Measurements from ENCODE around the gene ZNF91.
"Not testable (repeated sequence)": the region's sequence is repeated elsewhere in the genome, so short reads cannot be mapped to it uniquely, and the experiment has no call there.

The ZNF91 gene

DNA sequence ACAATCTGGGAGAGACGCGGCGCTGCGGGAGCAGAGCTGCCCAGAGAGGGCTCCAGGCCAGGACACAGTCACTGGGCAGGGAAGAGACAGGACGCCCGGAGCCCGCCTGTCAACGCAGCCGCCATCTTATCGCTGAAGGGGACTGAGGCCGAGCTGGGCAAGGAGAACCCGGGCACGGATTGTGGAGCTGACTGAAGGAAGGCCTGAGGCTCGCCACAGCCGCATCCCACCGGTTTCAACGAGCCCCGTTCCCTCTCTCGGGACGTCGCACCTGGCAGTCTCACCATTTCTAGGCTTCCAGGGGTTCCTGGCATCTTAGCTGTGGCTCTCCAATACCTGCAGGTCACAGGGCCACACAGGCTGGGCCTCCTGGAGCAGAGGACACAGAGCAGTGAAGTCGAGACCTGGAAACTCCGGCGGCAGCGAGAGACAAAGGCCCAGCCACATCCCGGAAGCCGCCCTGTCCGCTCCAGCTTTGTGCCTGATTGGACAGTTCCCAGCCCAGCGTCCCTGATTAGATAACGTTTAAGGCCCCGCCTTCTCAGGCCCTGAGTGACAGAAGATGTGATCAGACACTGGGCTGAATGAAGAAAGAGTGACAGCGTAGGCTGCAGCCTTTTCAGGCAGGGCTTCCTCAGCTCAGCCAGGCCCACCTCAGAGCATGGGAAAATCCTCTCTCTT lies at the start of gene ZNF91:
Gene ZNF91 (minus strand): TSS at position 431 of the 681 bp plus-strand sequence. CDS start 117 bp downstream, at position 314.
- peak; percentile 99 for DNase-seq (ENCODE audit: low spot score)

DNA sequence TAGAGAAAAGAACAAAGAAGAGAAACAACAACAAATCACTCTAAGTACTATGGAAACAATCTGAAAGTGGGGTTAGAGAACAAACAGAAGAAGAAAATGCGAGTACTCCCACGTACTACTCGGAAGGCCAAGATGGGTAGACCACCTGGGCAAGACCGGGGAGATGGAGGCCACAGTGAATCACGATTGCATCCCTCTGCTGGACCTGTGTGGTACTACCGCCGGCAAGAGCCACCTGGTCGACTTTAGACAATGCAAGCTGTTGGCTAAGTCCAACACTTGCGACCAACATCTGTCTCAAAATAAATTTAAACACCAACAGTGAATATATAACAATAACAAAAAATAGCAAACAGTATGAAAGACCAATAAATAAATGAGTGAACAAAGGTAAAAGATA lies 45.5 kb upstream of the ZNF91 start:
- DNase-seq (ENCODE audit: low spot score), result no peak

DNA sequence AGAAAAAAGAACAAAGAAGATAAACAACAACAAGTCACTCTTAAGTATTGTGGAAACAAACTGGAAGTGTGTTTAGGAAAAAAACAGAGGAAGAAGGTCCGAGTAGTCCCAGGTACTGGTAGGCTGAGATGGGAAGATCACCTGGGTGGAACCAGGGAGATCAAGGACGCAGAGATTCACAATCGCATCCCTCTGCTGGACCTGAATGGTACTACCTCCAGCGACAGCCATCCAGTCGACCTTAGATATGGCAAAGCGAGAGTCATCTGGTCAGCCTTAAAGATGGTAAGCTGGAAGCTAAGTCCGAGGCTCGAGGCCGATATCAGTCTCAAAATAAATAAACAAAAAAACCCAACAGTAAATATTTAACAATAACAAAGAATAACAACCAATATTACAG lies 44.9 kb upstream of the ZNF91 start:
- no peak for DNase-seq (ENCODE audit: low spot score)

DNA sequence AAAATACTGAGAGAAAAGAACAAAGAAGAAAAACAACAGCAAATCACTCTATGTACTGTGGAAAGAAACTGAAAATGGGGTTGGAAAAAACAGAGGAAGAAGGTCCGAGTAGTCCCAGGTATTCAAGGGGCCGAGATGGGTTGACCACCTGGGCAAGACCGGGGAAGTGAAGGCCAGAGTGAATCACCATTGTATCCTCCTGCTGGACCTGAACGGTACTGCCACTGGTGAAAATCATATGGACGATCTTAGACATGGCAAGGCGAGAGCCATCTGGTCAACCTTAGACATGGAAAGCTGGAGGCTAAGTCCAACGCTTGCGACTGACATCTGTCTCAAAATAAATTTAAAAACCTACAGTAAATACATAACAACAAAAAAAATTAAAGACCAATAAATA lies 44.4 kb upstream of the ZNF91 start:
- no peak for DNase-seq (ENCODE audit: low spot score)

DNA sequence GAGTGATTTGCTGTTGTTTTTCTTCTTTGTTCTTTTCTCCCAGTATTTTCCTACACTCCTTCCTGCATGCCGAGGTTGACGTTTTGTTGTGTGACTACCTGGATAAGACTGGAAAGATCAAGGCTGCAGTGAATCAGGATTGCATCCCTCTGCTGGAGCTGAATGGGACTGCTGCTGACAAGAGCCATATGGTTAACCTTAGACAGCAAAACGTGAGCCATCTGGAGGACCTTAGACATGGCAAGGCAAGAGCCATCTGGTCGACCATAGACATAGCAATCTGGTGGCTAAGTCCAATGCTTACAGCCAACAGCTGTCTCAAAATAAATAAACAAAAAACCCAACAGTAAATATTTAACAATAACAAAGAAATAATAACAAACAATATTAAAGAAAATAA lies 42.6 kb upstream of the ZNF91 start:
- DNase-seq (ENCODE audit: low spot score), result no peak

DNA sequence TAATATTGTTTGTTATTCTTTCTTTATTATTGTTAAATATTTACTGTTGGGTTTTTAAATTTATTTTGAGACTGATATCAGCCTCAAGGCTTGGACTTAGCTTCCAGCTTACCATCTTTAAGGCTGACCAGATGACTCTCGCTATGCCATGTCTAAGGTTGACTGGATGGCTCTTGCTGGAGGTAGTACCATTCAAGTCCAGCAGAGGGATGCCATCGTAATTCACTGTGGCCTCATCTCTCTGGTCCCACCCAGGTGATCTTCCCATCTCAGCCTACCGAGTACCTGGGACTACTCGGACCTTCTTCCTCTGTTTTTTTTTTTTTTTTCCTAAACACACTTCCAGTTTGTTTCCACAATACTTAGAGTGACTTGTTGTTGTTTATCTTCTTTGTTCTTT lies 41.7 kb upstream of the ZNF91 start:
- DNase-seq (ENCODE audit: low spot score), result no peak

DNA sequence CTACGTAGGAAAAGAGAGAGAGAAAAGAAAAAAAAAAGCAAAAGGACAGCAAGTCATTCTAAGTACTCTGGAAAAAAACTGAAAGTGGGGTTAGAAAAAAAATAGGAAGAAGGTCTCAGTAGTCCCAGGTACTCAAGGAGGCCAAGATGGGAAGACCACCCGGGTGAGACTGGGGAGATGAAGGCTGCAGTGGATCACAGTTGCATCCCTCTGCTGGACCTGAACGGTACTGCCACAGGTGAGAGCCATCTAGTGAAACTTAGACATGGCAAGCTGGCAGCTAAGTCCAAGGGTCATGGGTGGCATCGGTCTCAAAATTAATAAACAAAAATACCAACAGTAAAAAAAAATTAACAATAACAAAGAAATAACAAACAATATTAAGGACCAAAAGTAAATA lies 41.0 kb upstream of the ZNF91 start:
- no peak for DNase-seq (ENCODE audit: low spot score)

DNA sequence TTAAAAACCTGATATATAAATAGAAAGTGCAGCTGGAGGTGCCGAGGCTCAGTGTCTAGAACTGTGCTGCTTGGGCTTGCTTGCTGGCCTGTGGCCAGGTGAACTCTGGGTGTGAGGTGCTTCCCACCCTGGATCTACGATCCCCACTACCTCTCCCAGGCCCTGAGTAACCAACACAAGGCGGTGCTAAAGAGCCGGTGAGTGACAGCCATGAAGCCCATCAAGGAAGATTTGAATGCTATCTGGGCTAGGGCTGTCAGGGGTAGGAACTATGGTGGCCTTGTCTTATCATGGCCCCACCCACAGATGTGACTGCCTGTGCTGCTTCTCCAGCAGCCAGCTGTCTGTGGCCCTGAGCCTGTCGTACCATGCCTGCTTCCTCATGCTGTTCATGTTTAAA lies 25.6 kb upstream of the ZNF91 start:
- no peak for DNase-seq (ENCODE audit: low spot score)

DNA sequence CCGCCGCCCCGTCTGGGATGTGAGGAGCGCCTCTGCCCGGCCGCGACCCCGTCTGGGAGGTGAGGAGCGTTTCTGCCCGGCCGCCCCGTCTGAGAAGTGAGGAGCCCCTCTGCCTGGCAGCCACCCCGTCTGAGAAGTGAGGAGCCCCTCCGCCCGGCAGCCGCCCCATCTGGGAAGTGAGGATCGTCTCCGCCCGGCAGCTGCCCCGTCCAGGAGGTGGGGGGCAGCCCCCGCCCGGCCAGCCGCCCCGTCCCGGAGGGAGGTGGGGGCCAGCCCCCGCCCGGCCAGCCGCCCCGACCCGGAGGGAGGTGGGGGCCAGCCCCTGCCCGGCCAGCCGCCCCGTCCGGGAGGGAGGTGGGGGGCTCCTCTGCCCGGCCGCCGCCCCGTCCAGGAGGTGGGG lies 24.0 kb upstream of the ZNF91 start:
- DNase-seq (ENCODE audit: low spot score), result not testable (repeated sequence)

DNA sequence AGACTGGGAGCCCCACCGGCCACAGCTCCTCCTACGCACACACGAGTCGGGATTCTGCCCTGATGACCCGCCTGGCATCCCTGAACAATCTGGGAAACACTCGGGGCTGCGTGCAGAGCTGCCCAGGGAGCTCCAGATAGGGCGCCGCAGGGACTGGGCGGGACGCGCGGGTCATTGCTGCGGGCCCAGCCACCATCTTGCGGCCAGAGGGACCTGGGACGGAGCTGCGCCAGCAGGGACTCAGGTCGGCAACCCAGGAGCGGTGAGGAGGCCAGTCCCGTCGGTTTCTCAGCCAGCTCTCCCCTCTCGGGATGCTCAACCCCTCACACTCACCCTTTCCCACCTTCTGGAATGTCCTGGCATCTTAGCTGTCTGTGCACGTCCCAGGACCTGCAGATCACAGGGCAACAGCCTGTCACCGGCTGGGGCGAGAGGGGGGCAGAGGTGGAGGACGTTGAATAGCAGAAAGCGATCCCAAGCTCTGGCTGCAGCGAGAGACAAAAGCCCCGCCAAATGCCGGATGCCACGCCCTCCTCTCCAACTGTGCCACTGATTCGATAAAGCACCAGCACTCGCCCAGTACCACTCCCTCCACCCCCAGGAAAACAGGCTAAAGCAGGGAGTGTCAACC lies 20.4 kb upstream of the ZNF91 start:
- DNase-seq (ENCODE audit: low spot score), result no peak

DNA sequence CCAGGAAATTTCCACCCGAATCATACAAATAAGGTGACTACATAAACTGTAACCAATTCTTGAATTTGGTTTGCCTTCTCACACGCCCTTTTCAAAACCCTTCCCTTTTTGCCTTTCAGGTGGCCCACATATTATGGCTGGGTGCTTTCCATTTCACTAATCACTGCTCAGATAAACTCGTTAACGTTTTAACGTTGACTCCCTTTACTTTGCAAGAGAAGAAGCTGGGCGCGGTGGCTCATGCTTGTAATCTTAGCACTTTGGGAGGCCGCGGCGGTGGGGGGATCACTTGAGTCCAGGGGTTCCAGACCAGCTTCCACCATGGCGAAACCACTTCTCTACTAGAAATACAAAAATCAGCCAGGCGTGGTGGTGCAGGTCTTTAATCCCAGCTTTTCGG lies 19.8 kb upstream of the ZNF91 start:
- no peak for DNase-seq (ENCODE audit: low spot score)

DNA sequence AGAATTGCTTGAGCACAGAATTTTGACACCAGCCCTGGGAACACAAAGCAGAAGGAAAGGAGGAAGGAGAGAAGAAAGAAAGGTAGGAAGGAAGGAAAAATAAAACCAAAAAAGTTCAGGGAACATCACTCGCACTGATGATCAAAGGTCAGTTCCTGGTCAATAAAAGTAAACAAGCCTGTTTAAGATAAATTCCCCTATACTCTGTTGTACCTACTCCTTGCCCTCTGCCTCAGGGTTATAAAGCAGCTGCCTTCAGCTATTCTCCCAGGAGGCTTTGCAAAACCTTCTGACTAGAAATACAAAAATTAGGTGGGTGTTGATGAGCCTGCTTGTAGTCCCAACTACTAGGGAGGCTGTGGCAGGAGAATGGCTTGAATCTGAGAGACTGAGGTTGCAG lies 14.9 kb upstream of the ZNF91 start:
- no peak for DNase-seq (ENCODE audit: low spot score)

DNA sequence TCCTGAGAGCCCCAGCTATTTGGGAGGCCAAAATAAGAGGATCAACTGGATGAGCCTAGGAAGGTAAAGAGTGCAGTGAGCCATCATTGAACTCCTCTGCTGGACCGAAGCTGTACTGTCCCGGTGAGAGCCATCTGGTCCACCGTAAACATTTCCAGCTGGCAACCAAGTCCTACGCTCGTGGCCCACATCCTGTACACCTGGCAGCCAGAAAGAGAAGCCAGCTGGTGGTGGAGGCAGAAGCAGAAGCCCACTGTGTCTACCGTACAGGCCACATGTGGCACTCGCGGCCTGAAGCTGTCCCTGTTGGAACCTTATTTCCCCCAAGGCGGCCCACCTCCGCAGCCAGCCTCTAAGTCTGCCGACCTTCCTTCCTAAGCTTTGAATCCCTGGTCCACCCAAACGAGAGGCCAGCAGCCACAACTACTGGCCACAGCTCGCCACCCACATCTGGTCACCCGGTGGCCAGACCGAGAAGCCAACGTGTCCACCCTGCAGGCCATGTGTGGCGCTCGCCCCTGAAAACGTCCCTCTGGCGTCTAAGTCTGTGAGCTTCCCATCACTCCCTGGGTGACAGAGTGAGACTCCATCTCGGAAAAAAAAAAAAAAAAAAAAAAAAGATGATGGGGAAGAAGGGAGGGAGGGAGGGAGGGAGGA lies 14.2 kb upstream of the ZNF91 start:
- DNase-seq (ENCODE audit: low spot score), result no peak

DNA sequence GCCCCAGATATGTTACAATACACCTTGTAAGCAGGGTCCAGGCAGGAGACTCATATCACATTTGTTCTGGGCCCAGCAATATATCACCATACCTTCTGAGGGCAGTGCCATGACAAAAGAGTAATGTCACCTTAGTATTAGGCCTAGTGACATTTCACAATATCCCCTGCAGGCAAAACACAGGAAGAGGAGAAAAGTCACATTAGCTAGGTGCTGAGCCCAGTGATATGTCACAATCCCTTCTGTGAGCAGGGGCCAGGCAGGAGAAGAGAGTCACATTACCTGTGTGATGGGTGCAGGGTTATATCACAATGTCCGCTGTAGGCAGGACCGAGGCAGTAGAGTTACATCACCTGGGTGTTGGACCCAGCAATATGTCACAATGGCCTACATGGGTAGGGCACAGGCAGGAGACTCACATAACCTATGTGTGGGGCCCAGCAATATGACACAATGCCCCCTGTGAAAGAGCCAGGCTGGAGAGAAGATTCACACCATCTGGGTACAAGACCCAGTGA lies 12.4 kb upstream of the ZNF91 start:
- no peak for DNase-seq (ENCODE audit: low spot score)

DNA sequence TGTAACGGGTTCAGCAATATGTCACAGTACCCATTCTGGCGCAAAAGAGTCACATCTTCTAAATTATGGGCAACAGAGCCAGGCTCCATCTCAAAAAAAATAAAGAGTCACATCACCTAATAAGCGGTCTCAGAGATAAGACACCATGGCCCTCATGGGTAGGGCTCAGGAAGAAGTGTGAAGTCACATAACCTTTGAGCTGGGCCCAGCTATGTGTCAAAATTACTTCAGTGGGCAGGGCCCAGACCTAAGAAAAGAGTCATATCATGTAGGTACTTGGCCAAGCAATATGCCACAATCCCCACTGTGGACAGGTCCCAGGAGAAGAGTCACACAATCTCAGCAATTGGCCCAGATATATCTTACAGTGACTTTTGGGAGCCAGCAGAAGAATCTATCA lies 11.4 kb upstream of the ZNF91 start:
- DNase-seq (ENCODE audit: low spot score), result no peak

DNA sequence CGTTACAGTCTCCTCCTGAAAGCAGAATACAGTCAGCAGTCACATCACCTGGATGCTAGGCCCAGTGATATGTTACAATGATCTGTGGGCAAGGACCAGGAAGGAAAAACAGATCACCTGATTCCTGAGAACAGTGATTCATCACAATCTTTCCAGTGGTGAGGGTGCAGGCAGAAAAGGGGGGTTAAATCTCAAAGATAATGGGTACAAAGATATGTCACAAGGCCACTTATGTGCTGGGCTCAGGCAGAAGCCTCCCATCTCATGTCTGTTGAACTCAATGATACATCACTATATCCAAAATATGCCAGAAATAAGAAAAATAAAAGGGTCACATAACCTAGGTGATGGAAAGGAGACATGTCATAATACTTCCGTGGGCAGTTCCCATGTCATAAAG lies 10.8 kb upstream of the ZNF91 start:
- no peak for DNase-seq (ENCODE audit: low spot score)

DNA sequence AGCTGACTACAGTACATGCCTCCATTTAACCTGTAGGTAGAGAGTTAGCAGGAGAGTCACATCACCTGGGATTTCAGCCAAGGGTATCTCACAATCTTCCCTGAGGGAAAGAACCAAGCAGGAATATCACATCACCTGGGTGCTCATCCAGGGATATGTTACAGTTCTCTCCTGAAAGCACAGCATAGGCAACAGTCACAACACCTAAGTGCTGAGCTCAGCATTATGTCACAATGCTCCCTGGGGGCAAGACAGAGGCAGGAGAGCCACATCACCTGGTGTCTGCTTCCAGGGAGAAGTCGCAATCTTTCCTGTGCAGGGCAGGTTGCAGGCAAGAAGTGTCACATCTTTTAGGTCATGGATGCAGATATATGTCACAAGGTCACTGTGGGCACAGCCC lies 9.4 kb upstream of the ZNF91 start:
- DNase-seq (ENCODE audit: low spot score), result no peak

DNA sequence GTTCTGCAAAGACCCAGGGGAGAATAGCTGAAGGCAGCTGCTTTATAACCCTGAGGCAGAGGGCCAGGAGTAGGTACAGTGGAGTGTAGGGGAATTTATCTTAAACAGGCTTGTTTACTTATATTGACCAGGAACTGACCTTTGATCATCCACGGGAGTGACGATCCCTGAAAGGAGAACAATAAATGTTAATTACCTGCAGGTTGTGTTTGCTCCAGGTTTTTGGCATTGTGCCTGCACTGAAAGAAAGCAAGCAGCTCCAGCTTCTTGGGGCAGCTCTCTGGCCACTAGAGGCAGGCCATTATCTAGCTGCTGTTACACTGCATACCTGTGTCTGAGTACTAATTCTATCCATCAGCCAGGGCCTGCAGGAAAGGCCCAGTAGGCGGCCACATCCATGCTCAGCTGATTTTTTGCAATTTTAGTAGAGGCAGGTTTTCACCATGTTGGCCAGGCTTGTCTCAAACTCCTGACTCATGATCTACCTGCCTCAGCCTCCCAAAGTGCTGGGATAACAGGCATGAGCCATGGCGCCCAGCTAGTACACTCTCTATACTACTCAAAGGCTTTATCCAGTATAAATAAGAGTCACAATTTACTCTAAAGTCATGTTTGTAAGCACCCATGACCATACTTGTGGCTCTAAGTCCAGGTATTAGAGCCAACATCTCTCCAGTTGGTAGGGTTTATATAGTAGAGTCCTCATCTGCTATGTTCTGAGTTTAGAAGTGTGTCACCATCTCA lies 8.5 kb upstream of the ZNF91 start:
- no peak for DNase-seq (ENCODE audit: low spot score)

DNA sequence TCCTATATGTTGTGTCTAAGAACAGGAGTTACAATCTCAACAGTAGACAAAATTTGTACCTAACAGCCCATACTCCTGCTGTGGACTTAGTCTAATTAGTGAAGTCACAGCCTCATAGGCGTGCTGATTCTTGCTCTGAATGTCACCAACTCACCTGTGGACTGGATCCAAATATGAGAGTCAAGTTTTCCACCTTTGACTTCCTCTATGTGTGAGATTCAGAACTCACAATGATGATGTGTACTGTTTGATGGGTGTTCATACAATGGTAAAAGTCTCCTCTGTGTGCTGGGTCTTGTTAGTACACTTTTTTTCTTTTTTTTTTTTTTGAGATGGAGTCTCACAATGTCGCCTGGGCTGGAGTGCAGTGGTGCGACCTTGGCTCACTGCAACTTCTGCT lies 7.8 kb upstream of the ZNF91 start:
- no peak for DNase-seq (ENCODE audit: low spot score)

DNA sequence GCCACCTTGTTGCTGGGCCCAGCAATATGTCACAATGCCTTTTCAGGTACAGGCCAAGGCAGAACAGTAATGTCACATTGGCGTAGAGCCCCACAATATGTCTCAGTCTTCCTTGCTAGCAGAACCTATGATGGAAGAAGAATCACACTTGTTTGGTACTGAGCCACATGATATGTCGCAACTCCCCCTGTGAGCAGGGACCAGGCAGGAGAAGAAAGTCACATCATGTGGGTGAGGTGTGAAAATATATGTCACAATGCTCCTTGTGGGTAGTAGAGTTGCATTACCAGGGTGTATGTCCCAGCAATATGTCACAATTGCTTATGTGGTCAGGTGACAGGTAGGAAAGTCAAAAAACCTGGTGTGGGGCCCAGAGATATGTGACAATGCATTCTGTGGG lies 7.1 kb upstream of the ZNF91 start:
- DNase-seq (ENCODE audit: low spot score), result no peak

DNA sequence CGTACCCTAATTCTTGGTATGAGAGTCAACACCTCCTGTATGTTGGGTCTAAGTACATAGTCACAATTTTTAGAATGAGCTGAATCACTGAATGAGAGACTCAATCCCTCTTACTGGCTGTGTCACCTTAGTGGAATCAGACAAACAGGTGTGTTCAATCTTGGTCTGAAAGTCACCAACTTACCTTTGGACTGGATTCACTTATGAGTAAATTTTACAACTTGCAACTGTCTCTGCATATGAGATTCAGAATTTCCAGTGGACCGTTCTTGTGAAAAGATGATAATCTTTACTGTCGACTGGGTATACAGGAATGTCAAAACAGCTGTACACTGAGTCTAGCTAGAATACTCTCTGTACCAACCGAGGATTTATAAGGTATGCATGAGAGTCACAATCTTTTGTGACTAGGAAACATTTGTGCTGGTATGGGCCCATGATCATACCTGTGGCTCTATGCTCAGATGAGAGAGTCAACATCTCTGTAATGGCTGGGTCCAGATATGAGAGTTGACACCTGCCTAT lies 5.9 kb upstream of the ZNF91 start:
- no peak for DNase-seq (ENCODE audit: low spot score)

DNA sequence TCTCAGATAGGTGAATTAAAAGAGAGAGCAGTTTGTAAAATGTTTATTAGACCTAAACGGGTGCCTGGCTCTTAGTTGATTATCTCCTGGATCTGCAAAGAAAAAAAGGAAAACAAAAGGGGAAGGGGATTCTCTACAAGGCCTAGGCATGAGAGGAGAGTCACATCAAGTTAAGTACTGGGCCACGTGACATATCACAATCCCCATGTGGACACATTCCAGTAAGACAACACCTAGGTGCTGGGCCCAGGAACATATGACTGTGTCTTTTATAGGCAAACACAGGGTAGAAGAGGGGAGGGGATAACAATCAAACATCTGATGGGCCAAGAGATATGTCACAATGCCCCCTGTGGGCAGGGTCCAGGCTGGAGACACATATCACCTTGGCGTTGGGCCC lies 4.2 kb upstream of the ZNF91 start:
- DNase-seq (ENCODE audit: low spot score), result no peak
